Measurements from ENCODE around the gene ZNF487. TPM values are rescaled to one million over a fixed set of nuclear protein-coding genes. Genes with fewer than 3 reads are reported as not detected.
A peak's percentile ranks its signal among the peaks of the same experiment; 100 is the strongest.

The ZNF487 gene
- polyA plus RNA-seq, 1 donor from 2014 or later: 6.1 TPM

DNA sequence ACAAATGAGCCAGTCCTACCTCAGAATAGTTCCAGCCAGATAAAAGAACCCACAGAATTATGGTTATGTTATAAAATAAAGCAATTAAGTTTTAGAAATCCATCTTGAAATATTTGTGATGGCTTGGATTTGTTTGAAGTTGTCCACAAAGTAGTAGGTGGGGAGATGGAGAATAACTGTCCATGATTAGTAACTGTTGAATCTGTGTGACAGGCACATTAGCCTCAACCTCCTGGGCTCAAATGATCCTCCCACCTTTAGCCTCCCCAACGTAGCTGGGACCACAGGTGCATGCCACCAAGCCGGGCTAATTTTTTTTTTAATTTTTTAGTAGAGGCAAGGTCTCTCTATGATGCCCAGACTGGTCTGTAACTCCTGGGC is 38.0 kb upstream of the ZNF487 start:
- Mint-ChIP-seq H3K36me3 (peaks cover 6% of the 10 kb centered on the region), H3K9me3 (no peaks in the 10 kb centered on the region), H3K27ac (peak overlapping the region; percentile 50 to 99 (median 91)), H3K4me1 (peaks cover 63 to 72% (median 67%) of the 10 kb centered on the region in 3 donors), H3K4me3 (peak overlapping the region in 3 of 4 donors; percentile 89 to 97 (median 96)), H3K27me3 (no peaks in the 10 kb centered on the region)

DNA sequence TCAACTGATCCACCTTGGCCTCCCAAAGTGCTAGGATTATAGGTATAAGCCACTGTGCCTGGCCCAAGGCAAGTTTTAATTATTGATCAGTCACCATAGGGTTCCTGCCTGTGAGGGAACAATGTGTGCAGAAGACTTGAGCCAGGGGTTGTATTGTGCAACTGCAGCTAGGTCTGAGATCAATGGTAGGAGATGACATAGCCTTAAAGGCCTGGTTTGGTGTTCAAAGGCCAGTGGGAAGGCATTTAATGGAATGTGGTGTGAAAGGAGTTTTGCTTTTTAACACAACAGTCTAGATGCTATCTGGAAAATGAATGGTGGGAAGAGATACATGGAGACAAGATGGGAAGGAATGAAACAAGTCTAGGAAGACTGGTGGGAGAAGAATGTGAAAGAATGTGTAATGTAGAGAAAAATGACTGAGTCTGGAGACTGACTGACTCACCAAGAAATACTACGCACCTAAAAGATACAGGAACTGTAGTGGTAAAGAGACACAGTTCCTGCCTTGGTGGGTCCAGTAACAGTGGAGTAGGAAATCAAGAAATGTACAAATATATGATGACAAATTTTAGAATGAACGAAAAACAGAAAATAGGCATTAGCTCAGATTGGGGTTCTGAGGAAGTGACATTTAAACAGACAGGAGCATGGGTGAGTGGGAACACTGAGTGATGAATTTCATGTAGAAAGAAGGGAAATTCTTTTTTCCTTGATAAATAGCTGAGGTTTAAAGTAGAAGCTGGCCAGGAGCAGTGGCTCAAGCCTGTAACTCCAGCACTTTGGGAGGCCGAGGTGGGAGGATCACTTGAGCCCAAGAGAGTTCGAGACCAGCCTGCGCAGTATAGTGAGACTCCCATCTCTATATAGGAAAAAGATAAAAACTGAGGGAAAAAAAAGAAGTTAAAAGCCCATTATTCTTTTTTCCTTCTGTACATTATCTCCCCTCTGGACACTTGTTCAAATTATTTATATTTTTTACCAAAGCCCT is 37.3 kb upstream of the ZNF487 start:
- Mint-ChIP-seq H3K27me3 (no peaks in the 10 kb centered on the region), H3K4me3 (peak overlapping the region in 3 of 4 donors; percentile 66 to 97 (median 89)), H3K36me3 (peaks cover 8% of the 10 kb centered on the region), H3K4me1 (peaks cover 61 to 73% (median 66%) of the 10 kb centered on the region in 3 donors), H3K27ac (peak overlapping the region; percentile 50 to 99 (median 91)), H3K9me3 (no peaks in the 10 kb centered on the region)

DNA sequence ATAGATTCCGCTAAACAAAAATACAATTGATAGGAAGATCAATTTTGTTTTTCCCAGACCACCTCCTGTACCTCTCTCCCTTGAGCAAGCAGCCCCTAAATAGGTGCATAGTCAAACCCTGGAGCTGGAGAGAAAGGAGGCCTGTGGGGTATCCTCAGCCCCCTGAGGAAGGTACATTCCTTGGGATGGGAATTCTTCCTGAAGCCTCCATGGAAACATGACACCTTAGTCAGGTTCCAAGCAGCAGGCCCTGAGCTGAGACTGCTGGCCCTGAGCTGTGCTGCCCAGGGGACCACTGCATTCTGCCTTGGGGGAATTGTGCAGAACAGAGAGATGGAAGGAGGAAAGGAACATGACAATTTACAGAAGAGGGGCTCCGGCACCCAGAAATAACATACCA is 35.3 kb upstream of the ZNF487 start:
- H3K4me1 Mint-ChIP-seq: peaks cover 52 to 63% (median 54%) of the 10 kb centered on the region in 3 donors

DNA sequence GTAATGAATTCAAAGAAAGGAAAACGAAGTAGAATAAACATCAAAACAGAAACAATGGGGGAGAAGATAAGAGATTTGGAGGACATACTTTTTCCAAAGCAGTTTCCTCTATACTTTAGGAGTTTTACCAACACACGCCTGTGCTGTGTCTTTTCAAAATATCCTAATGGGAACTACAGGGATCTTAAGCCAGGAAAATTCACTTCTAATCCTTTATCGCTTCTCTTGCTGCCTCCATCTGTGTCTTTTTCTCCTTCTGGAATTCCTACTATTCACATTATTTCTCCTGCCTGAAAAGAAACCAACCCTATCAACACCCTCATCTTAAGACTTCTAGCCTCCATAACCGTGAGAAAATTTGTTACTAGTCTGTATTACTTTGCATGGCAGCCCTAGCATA is 34.7 kb upstream of the ZNF487 start:
- H3K4me3 Mint-ChIP-seq: peak overlapping the region; percentile 22 to 98 (median 88)
- H3K27me3 Mint-ChIP-seq: no peaks in the 10 kb centered on the region
- H3K27ac Mint-ChIP-seq: peak overlapping the region in 2 of 3 donors; percentile 2 to 99
- peaks cover 49 to 62% (median 53%) of the 10 kb centered on the region in 3 donors for H3K4me1 Mint-ChIP-seq
- peaks cover 11% of the 10 kb centered on the region for H3K36me3 Mint-ChIP-seq
- H3K9me3 Mint-ChIP-seq: no peaks in the 10 kb centered on the region

More for the DNA sequence above, 35.3 kb upstream of the ZNF487 start:
- peak overlapping the region; percentile 2 to 99 (median 90) for H3K27ac Mint-ChIP-seq
- peak overlapping the region; percentile 36 to 94 (median 64) for H3K4me3 Mint-ChIP-seq
- H3K36me3 Mint-ChIP-seq: peaks cover 11% of the 10 kb centered on the region
- H3K9me3 Mint-ChIP-seq: no peaks in the 10 kb centered on the region
- H3K27me3 Mint-ChIP-seq: no peaks in the 10 kb centered on the region

DNA sequence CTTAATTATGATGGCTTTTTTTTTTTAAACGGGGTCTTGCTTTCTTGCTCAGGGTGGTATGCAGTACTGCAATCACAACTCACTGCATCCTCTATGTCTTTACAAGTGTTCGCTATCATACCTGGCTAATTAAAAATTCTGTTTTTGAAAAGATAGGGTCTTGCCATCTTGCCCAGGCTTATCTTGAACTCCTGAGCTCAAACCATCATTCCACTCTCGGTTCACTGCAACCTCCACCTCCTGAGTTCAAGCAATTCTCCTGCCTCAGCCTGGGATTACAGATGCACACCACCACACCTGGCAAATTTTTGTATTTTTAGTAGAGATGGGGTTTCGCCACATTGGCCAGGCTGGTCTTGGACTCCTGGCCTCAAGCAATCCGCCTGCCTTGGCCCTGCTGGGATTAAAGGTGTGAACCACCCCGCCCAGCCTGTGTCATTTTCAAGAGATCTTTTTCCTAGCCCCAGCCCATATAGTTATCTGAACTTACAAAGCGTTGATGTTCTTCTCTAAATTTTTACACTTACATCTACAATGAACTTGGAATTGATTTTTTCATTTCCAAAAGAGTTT is 33.9 kb upstream of the ZNF487 start:
- peaks cover 46 to 57% (median 50%) of the 10 kb centered on the region in 3 donors for H3K4me1 Mint-ChIP-seq
- no peaks in the 10 kb centered on the region for H3K9me3 Mint-ChIP-seq
- peak overlapping the region; percentile 22 to 98 (median 88) for H3K4me3 Mint-ChIP-seq
- peak overlapping the region; percentile 33 to 99 (median 48) for H3K27ac Mint-ChIP-seq
- H3K36me3 Mint-ChIP-seq: peaks cover 11% of the 10 kb centered on the region
- no peaks in the 10 kb centered on the region for H3K27me3 Mint-ChIP-seq

DNA sequence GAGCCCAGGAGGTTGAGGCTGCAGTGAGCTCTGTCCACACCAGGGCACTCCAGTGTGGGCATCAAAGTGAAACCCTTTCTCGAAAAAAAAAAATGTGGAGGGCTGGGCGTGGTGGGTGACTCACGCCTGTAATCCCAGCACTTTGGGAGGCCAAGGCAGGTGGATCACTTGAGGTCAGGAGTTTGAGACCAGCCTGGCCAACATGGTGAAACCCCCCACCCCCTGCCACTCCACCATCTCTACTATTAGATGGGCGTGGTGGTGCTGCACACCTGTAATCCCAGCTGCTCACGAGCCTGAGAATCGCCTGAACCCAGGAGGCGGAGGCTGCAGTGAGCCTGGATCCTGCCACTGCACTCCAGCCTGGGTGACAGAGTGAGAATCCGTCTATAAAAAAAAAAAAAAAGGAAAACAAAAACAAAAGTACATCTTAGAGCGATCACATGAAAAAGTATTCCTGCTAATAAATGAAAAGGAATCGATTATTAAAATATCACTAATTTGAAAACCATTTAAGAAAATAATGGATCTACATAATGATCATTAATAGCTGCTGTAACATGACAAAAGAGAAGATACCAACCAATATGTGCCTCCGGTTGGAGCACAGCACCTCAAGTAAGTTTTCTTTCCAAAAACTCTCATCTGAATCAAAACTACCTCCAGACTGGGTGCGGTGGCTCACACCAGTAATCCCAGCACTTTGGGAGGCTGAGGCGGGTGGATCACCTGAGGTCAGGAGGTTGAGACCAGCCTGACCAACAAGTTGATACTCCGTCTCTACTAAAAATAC is 32.8 kb upstream of the ZNF487 start:
- Mint-ChIP-seq H3K4me1 (peaks cover 38 to 54% (median 50%) of the 10 kb centered on the region in 3 donors), H3K27ac (peak overlapping the region; percentile 86 to 99 (median 92)), H3K9me3 (no peaks in the 10 kb centered on the region), H3K4me3 (peak overlapping the region; percentile 83 to 98 (median 92)), H3K36me3 (peaks cover 11% of the 10 kb centered on the region), H3K27me3 (no peaks in the 10 kb centered on the region)

DNA sequence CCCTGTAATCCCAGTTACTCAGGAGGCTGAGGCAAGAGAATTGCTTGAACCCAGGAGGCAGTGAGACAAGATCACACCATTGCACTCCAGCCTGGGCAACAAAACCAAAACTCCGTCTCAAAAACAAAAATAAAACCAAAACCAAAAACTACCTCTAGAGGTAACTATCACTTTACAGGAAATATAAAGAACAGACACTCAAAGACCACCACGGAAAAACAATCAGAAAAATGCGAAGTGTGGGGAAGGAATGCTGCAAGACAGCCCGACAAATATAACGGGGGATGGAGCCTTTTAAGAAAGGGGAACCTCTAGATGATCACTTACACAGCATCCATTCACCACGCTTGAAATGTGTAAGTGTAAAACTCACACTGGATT is 32.2 kb upstream of the ZNF487 start:
- Mint-ChIP-seq H3K36me3 (peaks cover 6% of the 10 kb centered on the region), H3K4me1 (peaks cover 33 to 51% (median 45%) of the 10 kb centered on the region in 3 donors), H3K27ac (peak overlapping the region; percentile 86 to 99 (median 92)), H3K27me3 (no peaks in the 10 kb centered on the region), H3K9me3 (no peaks in the 10 kb centered on the region), H3K4me3 (peak overlapping the region; percentile 83 to 98 (median 92))

DNA sequence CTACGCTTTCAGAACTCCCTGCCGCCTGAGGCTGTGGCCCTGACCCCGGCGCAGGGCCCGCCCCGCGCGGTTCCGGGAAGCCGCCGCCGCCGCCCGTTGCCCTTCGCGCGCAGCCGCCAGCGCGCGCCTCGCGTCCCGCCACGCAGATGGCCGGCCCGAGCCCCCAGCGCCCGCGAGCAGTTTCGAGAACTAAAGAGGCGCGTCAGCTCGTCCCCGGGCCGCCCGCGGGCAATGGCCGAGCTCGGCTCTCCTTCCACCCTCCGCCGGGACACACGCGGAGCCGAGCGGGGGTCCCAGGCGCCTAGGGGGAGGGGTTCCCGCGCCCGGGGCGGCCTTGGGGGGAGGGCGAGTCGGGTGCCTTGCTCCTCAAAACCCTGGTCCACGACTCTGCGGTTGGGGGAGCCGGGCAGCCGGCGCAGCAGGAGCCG is 29.7 kb upstream of the ZNF487 start:
- H3K9me3 Mint-ChIP-seq: no peaks in the 10 kb centered on the region
- no peaks in the 10 kb centered on the region for H3K27me3 Mint-ChIP-seq
- peak overlapping the region; percentile 99 to 100 (median 100) for H3K27ac Mint-ChIP-seq
- H3K4me3 Mint-ChIP-seq: peak overlapping the region; percentile 98 to 100 (median 100)
- peaks cover 4% of the 10 kb centered on the region for H3K36me3 Mint-ChIP-seq
- peaks cover 24 to 36% (median 34%) of the 10 kb centered on the region in 3 donors for H3K4me1 Mint-ChIP-seq

DNA sequence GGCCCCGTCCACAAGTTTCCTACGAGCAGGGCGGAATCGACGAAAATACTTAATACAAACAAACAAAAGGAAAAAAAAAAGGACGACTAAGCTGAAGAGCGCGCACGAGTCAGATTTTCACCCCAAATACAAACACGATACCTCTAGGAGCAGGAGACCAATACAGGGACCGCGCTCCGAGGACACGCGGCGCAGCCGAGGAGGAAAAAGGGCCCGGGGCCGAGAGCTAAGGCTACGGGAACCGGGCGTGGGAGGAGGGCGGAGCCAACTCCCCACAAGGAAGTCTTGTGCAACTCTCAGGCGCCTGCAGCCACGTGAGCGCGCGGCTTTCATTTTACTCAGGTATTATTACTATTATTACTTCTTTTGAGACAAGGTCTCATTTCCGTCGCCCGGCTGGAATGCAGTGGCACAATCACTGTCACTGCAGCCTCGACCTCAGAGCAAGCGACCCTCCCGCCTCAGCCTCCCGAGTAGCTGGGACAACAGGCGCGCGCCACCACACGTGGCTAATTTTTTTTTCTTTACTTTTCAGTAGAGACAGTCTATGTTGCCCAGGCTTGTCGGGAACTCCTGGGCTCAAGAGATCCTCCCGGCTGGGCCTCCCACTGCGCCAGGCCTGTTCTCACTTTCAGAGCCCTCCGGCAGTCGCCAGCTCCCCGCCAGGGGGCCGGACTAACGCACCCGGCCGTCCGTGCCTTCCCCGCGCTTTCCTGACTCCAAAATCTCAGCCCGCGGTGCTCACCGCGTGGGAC is 29.2 kb upstream of the ZNF487 start:
- H3K9me3 Mint-ChIP-seq: no peaks in the 10 kb centered on the region
- peaks cover 18 to 32% (median 29%) of the 10 kb centered on the region in 3 donors for H3K4me1 Mint-ChIP-seq
- peak overlapping the region; percentile 99 to 100 (median 100) for H3K27ac Mint-ChIP-seq
- peaks cover 4% of the 10 kb centered on the region for H3K36me3 Mint-ChIP-seq
- H3K27me3 Mint-ChIP-seq: no peaks in the 10 kb centered on the region
- peak overlapping the region; percentile 98 to 100 (median 100) for H3K4me3 Mint-ChIP-seq

DNA sequence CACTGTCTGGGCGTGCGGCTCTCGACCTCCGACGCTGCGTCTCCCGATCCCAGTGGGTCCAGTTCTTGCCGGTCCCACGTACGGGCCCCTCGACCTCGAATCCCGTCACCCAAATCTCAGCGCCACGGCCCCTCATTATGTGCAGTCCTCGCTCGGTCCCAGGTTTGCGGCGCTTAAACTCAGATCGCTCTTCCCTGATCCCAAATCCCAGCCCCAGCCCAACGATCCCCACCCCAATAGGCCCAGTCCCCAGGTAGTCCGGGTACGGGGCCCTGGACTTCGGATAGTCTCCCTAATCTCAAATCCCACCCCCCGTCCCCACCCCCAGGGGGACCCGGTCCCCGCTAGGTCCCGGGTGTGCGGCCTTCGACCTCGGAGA is 28.6 kb upstream of the ZNF487 start:
- no peaks in the 10 kb centered on the region for H3K27me3 Mint-ChIP-seq
- H3K27ac Mint-ChIP-seq: peak overlapping the region; percentile 99 to 100 (median 100)
- H3K4me3 Mint-ChIP-seq: peak overlapping the region; percentile 98 to 100 (median 100)
- H3K9me3 Mint-ChIP-seq: no peaks in the 10 kb centered on the region
- peaks cover 13 to 27% (median 23%) of the 10 kb centered on the region in 3 donors for H3K4me1 Mint-ChIP-seq
- H3K36me3 Mint-ChIP-seq: peaks cover 4% of the 10 kb centered on the region

DNA sequence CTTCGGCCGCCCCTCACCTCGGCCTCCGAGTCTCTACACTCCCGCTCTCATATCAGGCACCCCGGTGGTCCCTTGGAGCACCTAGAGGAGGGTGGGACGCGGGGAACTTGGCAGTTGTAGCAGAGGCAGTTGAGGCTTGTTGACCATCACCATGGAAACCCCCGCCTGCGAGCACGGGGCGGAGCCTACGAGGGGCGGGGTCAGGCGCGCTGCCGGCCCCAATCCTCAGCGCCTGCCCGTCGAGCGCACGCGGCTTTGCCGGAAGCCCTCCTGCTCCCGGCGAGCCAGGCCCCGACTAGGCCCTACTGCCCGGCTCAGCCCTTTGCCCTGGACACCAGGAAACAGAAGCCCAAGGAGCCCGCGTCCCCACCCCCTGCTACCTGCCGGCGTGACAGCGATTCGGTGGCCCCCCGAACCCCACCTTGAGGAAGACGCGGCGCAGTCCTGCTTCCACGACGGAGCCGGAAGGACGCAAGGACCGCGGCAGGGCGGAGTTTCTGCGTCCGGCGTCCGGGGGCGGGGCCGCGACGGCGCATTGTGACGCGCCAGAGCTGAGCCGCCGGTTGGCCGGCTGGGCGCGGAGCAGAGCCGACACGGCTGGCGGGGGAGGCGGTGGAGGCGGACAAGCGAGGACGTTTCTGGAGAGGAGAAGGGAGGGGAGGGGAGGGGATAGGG is 28.1 kb upstream of the ZNF487 start, which contains the start of gene HNRNPF:
TSS of gene HNRNPF (minus strand) at position 477 of the 675 bp plus-strand sequence. CDS start 21,302 bp downstream, outside the sequence.
- H3K4me3 Mint-ChIP-seq: peak within 1 kb of the TSS; percentile 98 to 100 (median 100)
- H3K4me1 Mint-ChIP-seq: peaks cover 11 to 25% (median 18%) of the 10 kb centered on the region in 3 donors
- peak within 1 kb of the TSS; percentile 99 to 100 (median 100) for H3K27ac Mint-ChIP-seq
- H3K36me3 Mint-ChIP-seq: peaks cover 4% of the 10 kb centered on the region
- no peaks in the 10 kb centered on the region for H3K27me3 Mint-ChIP-seq
- no peaks in the 10 kb centered on the region for H3K9me3 Mint-ChIP-seq

DNA sequence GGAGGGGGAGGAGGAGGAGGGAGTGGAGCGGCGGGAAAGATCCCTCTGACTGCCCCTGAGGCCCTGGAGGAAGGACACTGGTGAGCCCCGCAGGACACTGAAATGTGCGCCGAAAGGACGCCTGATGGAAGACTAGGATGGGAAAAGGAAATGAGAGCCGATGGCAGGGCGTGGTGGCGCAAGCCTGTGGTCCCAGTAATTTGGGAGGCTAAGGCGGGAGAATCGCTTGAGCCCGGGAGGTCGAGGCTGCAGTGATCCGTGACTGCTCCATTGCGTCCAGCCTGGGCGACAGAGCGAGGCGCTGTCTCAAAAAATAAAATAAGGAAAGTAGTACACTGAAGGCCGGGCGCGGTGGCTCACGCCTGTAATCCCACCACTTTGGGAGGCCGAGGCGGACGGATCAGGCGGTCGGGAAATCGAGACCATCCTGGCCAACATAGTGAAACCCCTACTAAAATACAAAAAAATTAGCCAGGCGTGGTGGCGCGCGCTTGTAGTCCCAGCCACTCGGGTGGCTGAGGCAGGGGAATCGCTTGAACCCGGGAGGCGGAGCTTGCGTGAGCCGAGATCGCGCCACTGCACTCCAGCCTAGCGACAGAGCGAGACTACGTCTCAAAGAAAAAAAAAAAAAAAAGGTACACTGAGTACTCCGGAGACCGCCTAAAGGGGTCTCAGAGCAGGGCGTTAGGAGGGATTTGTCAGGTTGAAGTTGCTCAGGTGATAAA is 27.4 kb upstream of the ZNF487 start:
- Mint-ChIP-seq H3K4me3 (peak overlapping the region; percentile 98 to 100 (median 100)), H3K27me3 (no peaks in the 10 kb centered on the region), H3K36me3 (peaks cover 4% of the 10 kb centered on the region), H3K27ac (peak overlapping the region; percentile 99 to 100 (median 100)), H3K9me3 (no peaks in the 10 kb centered on the region), H3K4me1 (peaks cover 7 to 23% (median 11%) of the 10 kb centered on the region in 3 donors)

DNA sequence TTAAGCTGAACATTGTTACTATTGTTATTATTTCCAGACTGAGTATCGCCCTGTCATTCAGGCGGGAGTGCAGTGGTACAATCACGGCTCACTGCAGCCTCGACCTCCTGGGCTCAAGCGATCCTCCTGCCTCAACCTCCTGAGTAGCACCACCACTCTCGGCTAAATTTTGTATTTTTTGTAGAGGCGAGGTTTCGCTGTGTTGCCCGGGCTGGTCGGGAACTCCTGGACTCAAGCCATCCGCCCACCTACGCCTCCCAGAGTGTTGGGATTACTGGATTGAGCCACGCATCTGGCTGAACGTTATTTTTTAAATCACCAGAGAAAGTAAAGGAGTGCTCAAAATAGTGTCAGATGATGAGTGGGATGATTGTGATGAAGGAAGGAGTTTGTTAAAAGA is 26.6 kb upstream of the ZNF487 start:
- Mint-ChIP-seq H3K4me1 (peaks cover 3 to 19% (median 7%) of the 10 kb centered on the region in 3 donors), H3K36me3 (no peaks in the 10 kb centered on the region), H3K4me3 (peak overlapping the region; percentile 98 to 100 (median 100)), H3K27ac (peak overlapping the region; percentile 99 to 100 (median 100)), H3K9me3 (no peaks in the 10 kb centered on the region), H3K27me3 (no peaks in the 10 kb centered on the region)

Data from IgD-negative memory B cell (primary cell).